HG03025 (cell line): ENCODE measurements around the gene SIRT6.
"Not testable (repeated sequence)": the region's sequence is repeated elsewhere in the genome, so short reads cannot be mapped to it uniquely, and the experiment has no call there.

Experiments
- ATAC-seq: cut with Tn5 transposase; IDR thresholded peaks from one replicate; pipeline ENCODE4 v1.9.1; 2021; ENCODE audit warnings: mild to moderate bottlenecking, moderate library complexity; ENCODE audit not compliant: unreplicated experiment, low FRiP score

The SIRT6 gene

GRCh38 chr19:4139614-4140236, 42.6 kb downstream of the SIRT6 start:
- ATAC-seq = no peak

- no peak for ATAC-seq
Measured at GRCh38 chr19:4138445-4138844, 43.9 kb downstream of the SIRT6 start.

GRCh38 chr19:4136680-4137088, 45.7 kb downstream of the SIRT6 start:
- ATAC-seq = no peak

GRCh38 chr19:4135386-4135785, 47.0 kb downstream of the SIRT6 start:
- not testable (repeated sequence) for ATAC-seq

GRCh38 chr19:4134351-4134750, 48.0 kb downstream of the SIRT6 start:
- no peak for ATAC-seq

- no peak for ATAC-seq
Measured at GRCh38 chr19:4130744-4131438, 51.5 kb downstream of the SIRT6 start.

- not testable (repeated sequence) for ATAC-seq
Measured at GRCh38 chr19:4129050-4129449, 53.3 kb downstream of the SIRT6 start.

- ATAC-seq = not testable (repeated sequence)
Measured at GRCh38 chr19:4127322-4127721, 55.0 kb downstream of the SIRT6 start.

GRCh38 chr19:4124638-4125037, 57.7 kb downstream of the SIRT6 start:
- ATAC-seq = no peak
